Central memory CD8-positive, alpha-beta T cell (primary cell): ENCODE measurements around the gene TCN2.

Source experiments
- ATAC-seq: fragments of 150-1000 bp; cut with Tn5 transposase; replicated peaks from 2 replicates; pipeline ENCODE4 v1.10.0; 2022; ENCODE audit warnings: mild to moderate bottlenecking, moderate FRiP score, moderate number of reproducible peaks; ENCODE audit not compliant: poor library complexity, severe bottlenecking; ENCODE audit errors: extremely low read depth
- DNase-seq, 2 donors: peaks; one replicate each; pipeline ENCODE4 v3.0.0; 2021; ENCODE audit warnings: low spot score in 2 of 2
- H3K27ac Mint-ChIP-seq: one replicate; pipeline ENCODE4 v1.8.0; 2022; ENCODE audit warnings: low read depth, mild to moderate bottlenecking, moderate library complexity, mixed read lengths
- H3K27me3 Mint-ChIP-seq: one replicate; pipeline ENCODE4 v1.8.0; 2022; ENCODE audit warnings: mixed read lengths
- H3K36me3 Mint-ChIP-seq: one replicate; pipeline ENCODE4 v1.8.0; 2022; ENCODE audit warnings: mild to moderate bottlenecking, moderate library complexity, mixed read lengths; ENCODE audit not compliant: insufficient read depth
- H3K4me1 Mint-ChIP-seq: one replicate; pipeline ENCODE4 v1.8.0; 2022; ENCODE audit warnings: mixed read lengths
- H3K4me3 Mint-ChIP-seq: one replicate; pipeline ENCODE4 v1.8.0; 2022; ENCODE audit warnings: mild to moderate bottlenecking, moderate library complexity, mixed read lengths
- H3K9me3 Mint-ChIP-seq: one replicate; pipeline ENCODE4 v1.8.0; 2022; ENCODE audit warnings: mixed read lengths

The TCN2 gene

GRCh38 chr22:30569674-30570202 lies 37.2 kb upstream of the TCN2 start:
- Mint-ChIP-seq H3K27ac (no peak overlapping the region), H3K4me1 (no peaks in the 10 kb centered on the region), H3K4me3 (no peak overlapping the region), H3K27me3 (no peaks in the 10 kb centered on the region), H3K9me3 (no peaks in the 10 kb centered on the region), H3K36me3 (no peaks in the 10 kb centered on the region)
- ATAC-seq (no peak), DNase-seq (no peak)

GRCh38 chr22:30572210-30572609 lies 34.8 kb upstream of the TCN2 start:
- H3K4me1 Mint-ChIP-seq = no peaks in the 10 kb centered on the region
- H3K9me3 Mint-ChIP-seq = no peaks in the 10 kb centered on the region
- H3K4me3 Mint-ChIP-seq = no peak overlapping the region
- H3K27me3 Mint-ChIP-seq = no peaks in the 10 kb centered on the region
- ATAC-seq = no peak
- peaks cover 10% of the 10 kb centered on the region for H3K36me3 Mint-ChIP-seq
- no peak for DNase-seq
- no peak overlapping the region for H3K27ac Mint-ChIP-seq

- DNase-seq = no peak
- Mint-ChIP-seq H3K4me1 (no peaks in the 10 kb centered on the region), H3K4me3 (no peak overlapping the region), H3K9me3 (no peaks in the 10 kb centered on the region), H3K36me3 (peaks cover 18% of the 10 kb centered on the region), H3K27ac (no peak overlapping the region), H3K27me3 (no peaks in the 10 kb centered on the region)
- no peak for ATAC-seq
These were observed 34.0 kb upstream of the TCN2 start for GRCh38 chr22:30572840-30573593.

- no peaks in the 10 kb centered on the region for H3K9me3 Mint-ChIP-seq
- no peak for DNase-seq
- no peak overlapping the region for H3K27ac Mint-ChIP-seq
- H3K4me3 Mint-ChIP-seq = no peak overlapping the region
- no peak for ATAC-seq
- peaks cover 23% of the 10 kb centered on the region for H3K36me3 Mint-ChIP-seq
- H3K4me1 Mint-ChIP-seq = no peaks in the 10 kb centered on the region
- no peaks in the 10 kb centered on the region for H3K27me3 Mint-ChIP-seq
These were observed 33.3 kb upstream of the TCN2 start for GRCh38 chr22:30573594-30574094.

- ATAC-seq = no peak
- Mint-ChIP-seq H3K27me3 (no peaks in the 10 kb centered on the region), H3K36me3 (peaks cover 28% of the 10 kb centered on the region), H3K9me3 (no peaks in the 10 kb centered on the region), H3K27ac (no peak within 1 kb of the TSS), H3K4me1 (no peaks in the 10 kb centered on the region), H3K4me3 (no peak within 1 kb of the TSS)
- DNase-seq = no peak
These were observed 32.6 kb upstream of the TCN2 start, which contains the start of gene GAL3ST1 for GRCh38 chr22:30574095-30574981. Gene GAL3ST1, minus strand, starts transcription at chr22:30574665. Its CDS starts 17,273 bp downstream, at chr22:30557392.

GRCh38 chr22:30574997-30575671 lies 31.8 kb upstream of the TCN2 start:
- Mint-ChIP-seq H3K4me1 (no peaks in the 10 kb centered on the region), H3K9me3 (no peaks in the 10 kb centered on the region), H3K27ac (no peak overlapping the region), H3K4me3 (no peak overlapping the region), H3K27me3 (no peaks in the 10 kb centered on the region), H3K36me3 (peaks cover 34% of the 10 kb centered on the region)
- no peak for DNase-seq
- ATAC-seq = no peak

- no peaks in the 10 kb centered on the region for H3K9me3 Mint-ChIP-seq
- no peaks in the 10 kb centered on the region for H3K27me3 Mint-ChIP-seq
- no peak overlapping the region for H3K4me3 Mint-ChIP-seq
- no peaks in the 10 kb centered on the region for H3K4me1 Mint-ChIP-seq
- DNase-seq (no peak), ATAC-seq (no peak)
- H3K36me3 Mint-ChIP-seq = peaks cover 40% of the 10 kb centered on the region
- no peak overlapping the region for H3K27ac Mint-ChIP-seq
These were observed 31.1 kb upstream of the TCN2 start for GRCh38 chr22:30575859-30576258.

GRCh38 chr22:30578481-30578880 lies 28.5 kb upstream of the TCN2 start:
- Mint-ChIP-seq H3K9me3 (no peaks in the 10 kb centered on the region), H3K4me1 (no peaks in the 10 kb centered on the region), H3K27me3 (no peaks in the 10 kb centered on the region), H3K4me3 (no peak overlapping the region), H3K36me3 (peaks cover 47% of the 10 kb centered on the region), H3K27ac (no peak overlapping the region)
- DNase-seq (no peak), ATAC-seq (no peak)

- Mint-ChIP-seq H3K27me3 (no peaks in the 10 kb centered on the region), H3K4me1 (no peaks in the 10 kb centered on the region), H3K36me3 (peaks cover 61% of the 10 kb centered on the region), H3K27ac (peak overlapping the region; percentile 65), H3K4me3 (no peak overlapping the region), H3K9me3 (no peaks in the 10 kb centered on the region)
- ATAC-seq (no peak), DNase-seq (no peak)
These were observed 26.1 kb upstream of the TCN2 start for GRCh38 chr22:30580896-30581295.

- DNase-seq (no peak), ATAC-seq (no peak)
- peaks cover 67% of the 10 kb centered on the region for H3K36me3 Mint-ChIP-seq
- no peak overlapping the region for H3K4me3 Mint-ChIP-seq
- H3K4me1 Mint-ChIP-seq = no peaks in the 10 kb centered on the region
- no peaks in the 10 kb centered on the region for H3K27me3 Mint-ChIP-seq
- H3K27ac Mint-ChIP-seq = no peak overlapping the region
- no peaks in the 10 kb centered on the region for H3K9me3 Mint-ChIP-seq
These were observed 24.9 kb upstream of the TCN2 start for GRCh38 chr22:30582051-30582450.

- DNase-seq = no peak
- Mint-ChIP-seq H3K27me3 (no peaks in the 10 kb centered on the region), H3K4me3 (no peak overlapping the region)
These were observed 24.0 kb upstream of the TCN2 start for GRCh38 chr22:30582788-30583545.

GRCh38 chr22:30584441-30584840 lies 22.5 kb upstream of the TCN2 start:
- peaks cover 68% of the 10 kb centered on the region for H3K36me3 Mint-ChIP-seq
- no peaks in the 10 kb centered on the region for H3K27me3 Mint-ChIP-seq
- H3K9me3 Mint-ChIP-seq = no peaks in the 10 kb centered on the region
- peaks cover 2% of the 10 kb centered on the region for H3K4me1 Mint-ChIP-seq
- no peak for DNase-seq
- no peak overlapping the region for H3K27ac Mint-ChIP-seq
- no peak for ATAC-seq
- H3K4me3 Mint-ChIP-seq = no peak overlapping the region

More at GRCh38 chr22:30582788-30583545, 24.0 kb upstream of the TCN2 start:
- no peak for ATAC-seq
- H3K36me3 Mint-ChIP-seq = peaks cover 66% of the 10 kb centered on the region
- no peaks in the 10 kb centered on the region for H3K9me3 Mint-ChIP-seq
- H3K4me1 Mint-ChIP-seq = no peaks in the 10 kb centered on the region
- no peak overlapping the region for H3K27ac Mint-ChIP-seq
